Measurements from ENCODE around the gene NOXRED1. TPM values are rescaled to one million over a fixed set of nuclear protein-coding genes. Genes with fewer than 3 reads are reported as not detected.

Gene NOXRED1
- total and polyA plus RNA-seq, 2 experiments from 2014 or later, result 0.24 TPM; not detected in 1

DNA sequence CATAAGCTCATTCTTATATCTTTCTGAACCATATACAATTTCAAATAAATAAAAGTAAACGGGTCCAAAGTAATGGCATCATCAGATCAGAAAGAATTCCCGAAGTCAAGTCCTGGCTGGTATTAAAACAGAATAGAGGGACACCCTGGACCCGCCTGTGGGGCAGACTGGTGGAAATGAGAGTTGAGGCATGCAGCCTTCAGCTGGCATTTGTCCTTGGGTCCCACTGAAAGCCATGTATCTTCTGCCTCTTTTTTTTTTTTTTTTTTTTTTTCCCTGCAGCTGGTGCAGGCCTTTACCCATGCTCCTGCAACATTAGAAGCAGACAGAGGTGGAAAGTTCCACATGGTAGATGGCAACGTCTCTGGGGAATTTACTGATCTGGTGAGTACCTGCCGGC is 44.5 kb upstream of the NOXRED1 start:
- Histone ChIP-seq H3K4me1 (ENCODE audit: insufficient read depth) (peaks cover 7% of the 10 kb centered on the region), H3K36me3 (ENCODE audit: insufficient read depth) (peaks cover 42% of the 10 kb centered on the region), H4K20me1 (replicated peaks; ENCODE audit: insufficient read depth) (peaks cover 6% of the 10 kb centered on the region), H3F3A (replicated peaks; ENCODE audit: low read depth) (peaks cover 11% of the 10 kb centered on the region), H3K4me3 (no peak overlapping the region), H2AFZ (no peak overlapping the region), H3K27ac (ENCODE audit: low read depth) (no peak overlapping the region), H3K4me2 (no peak overlapping the region), H3K79me2 (replicated peaks; ENCODE audit: insufficient read depth) (no peaks in the 10 kb centered on the region), H3K27me3 (ENCODE audit: insufficient read depth) (no peaks in the 10 kb centered on the region), H3K9me2 (ENCODE audit: insufficient read depth) (no peaks in the 10 kb centered on the region)
- no peaks in the 10 kb centered on the region; the same call in 2 of the 3 replicates for H3K9me3 Mint-ChIP-seq
- peaks cover 66% of the 10 kb centered on the region for H3K36me3 Mint-ChIP-seq (ENCODE audit: low read depth)
- DNase-seq (ENCODE audit: low spot score) (no peak), ATAC-seq (no peak)
- peaks cover 4% of the 10 kb centered on the region for H3K27me3 Mint-ChIP-seq (ENCODE audit: insufficient read depth, low read depth, poor library complexity)
- TF ChIP-seq CREB1 (CRISPR knock-in tag; IDR thresholded peaks at IDR 0.05; ENCODE audit: low read depth), result no peak
- TF ChIP-seq, protein P1, sequence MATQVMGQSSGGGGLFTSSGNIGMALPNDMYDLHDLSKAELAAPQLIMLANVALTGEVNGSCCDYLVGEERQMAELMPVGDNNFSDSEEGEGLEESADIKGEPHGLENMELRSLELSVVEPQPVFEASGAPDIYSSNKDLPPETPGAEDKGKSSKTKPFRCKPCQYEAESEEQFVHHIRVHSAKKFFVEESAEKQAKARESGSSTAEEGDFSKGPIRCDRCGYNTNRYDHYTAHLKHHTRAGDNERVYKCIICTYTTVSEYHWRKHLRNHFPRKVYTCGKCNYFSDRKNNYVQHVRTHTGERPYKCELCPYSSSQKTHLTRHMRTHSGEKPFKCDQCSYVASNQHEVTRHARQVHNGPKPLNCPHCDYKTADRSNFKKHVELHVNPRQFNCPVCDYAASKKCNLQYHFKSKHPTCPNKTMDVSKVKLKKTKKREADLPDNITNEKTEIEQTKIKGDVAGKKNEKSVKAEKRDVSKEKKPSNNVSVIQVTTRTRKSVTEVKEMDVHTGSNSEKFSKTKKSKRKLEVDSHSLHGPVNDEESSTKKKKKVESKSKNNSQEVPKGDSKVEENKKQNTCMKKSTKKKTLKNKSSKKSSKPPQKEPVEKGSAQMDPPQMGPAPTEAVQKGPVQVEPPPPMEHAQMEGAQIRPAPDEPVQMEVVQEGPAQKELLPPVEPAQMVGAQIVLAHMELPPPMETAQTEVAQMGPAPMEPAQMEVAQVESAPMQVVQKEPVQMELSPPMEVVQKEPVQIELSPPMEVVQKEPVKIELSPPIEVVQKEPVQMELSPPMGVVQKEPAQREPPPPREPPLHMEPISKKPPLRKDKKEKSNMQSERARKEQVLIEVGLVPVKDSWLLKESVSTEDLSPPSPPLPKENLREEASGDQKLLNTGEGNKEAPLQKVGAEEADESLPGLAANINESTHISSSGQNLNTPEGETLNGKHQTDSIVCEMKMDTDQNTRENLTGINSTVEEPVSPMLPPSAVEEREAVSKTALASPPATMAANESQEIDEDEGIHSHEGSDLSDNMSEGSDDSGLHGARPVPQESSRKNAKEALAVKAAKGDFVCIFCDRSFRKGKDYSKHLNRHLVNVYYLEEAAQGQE (IDR thresholded peaks at IDR 0.05; ENCODE audit: unreplicated experiment), result no peak
- TF ChIP-seq EZH2phosphoT487 (IDR thresholded peaks at IDR 0.05; ENCODE audit: unreplicated experiment), result no peak
- TF ChIP-seq, protein P2, sequence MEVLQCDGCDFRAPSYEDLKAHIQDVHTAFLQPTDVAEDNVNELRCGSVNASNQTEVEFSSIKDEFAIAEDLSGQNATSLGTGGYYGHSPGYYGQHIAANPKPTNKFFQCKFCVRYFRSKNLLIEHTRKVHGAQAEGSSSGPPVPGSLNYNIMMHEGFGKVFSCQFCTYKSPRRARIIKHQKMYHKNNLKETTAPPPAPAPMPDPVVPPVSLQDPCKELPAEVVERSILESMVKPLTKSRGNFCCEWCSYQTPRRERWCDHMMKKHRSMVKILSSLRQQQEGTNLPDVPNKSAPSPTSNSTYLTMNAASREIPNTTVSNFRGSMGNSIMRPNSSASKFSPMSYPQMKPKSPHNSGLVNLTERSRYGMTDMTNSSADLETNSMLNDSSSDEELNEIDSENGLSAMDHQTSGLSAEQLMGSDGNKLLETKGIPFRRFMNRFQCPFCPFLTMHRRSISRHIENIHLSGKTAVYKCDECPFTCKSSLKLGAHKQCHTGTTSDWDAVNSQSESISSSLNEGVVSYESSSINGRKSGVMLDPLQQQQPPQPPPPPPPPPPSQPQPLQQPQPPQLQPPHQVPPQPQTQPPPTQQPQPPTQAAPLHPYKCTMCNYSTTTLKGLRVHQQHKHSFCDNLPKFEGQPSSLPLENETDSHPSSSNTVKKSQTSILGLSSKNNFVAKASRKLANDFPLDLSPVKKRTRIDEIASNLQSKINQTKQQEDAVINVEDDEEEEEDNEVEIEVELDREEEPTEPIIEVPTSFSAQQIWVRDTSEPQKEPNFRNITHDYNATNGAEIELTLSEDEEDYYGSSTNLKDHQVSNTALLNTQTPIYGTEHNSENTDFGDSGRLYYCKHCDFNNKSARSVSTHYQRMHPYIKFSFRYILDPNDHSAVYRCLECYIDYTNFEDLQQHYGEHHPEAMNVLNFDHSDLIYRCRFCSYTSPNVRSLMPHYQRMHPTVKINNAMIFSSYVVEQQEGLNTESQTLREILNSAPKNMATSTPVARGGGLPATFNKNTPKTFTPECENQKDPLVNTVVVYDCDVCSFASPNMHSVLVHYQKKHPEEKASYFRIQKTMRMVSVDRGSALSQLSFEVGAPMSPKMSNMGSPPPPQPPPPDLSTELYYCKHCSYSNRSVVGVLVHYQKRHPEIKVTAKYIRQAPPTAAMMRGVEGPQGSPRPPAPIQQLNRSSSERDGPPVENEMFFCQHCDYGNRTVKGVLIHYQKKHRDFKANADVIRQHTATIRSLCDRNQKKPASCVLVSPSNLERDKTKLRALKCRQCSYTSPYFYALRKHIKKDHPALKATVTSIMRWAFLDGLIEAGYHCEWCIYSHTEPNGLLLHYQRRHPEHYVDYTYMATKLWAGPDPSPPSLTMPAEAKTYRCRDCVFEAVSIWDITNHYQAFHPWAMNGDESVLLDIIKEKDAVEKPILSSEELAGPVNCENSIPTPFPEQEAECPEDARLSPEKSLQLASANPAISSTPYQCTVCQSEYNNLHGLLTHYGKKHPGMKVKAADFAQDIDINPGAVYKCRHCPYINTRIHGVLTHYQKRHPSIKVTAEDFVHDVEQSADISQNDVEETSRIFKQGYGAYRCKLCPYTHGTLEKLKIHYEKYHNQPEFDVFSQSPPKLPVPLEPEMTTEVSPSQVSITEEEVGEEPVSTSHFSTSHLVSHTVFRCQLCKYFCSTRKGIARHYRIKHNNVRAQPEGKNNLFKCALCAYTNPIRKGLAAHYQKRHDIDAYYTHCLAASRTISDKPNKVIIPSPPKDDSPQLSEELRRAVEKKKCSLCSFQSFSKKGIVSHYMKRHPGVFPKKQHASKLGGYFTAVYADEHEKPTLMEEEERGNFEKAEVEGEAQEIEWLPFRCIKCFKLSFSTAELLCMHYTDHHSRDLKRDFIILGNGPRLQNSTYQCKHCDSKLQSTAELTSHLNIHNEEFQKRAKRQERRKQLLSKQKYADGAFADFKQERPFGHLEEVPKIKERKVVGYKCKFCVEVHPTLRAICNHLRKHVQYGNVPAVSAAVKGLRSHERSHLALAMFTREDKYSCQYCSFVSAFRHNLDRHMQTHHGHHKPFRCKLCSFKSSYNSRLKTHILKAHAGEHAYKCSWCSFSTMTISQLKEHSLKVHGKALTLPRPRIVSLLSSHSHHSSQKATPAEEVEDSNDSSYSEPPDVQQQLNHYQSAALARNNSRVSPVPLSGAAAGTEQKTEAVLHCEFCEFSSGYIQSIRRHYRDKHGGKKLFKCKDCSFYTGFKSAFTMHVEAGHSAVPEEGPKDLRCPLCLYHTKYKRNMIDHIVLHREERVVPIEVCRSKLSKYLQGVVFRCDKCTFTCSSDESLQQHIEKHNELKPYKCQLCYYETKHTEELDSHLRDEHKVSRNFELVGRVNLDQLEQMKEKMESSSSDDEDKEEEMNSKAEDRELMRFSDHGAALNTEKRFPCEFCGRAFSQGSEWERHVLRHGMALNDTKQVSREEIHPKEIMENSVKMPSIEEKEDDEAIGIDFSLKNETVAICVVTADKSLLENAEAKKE (CRISPR knock-in tag; IDR thresholded peaks at IDR 0.05), result no peak
- TF ChIP-seq JUNB (IDR thresholded peaks at IDR 0.05; ENCODE audit: unreplicated experiment), result no peak
- no peak for TF ChIP-seq EZH2 (IDR thresholded peaks at IDR 0.05; ENCODE audit: low read depth, unreplicated experiment)
- TF ChIP-seq, protein P3, sequence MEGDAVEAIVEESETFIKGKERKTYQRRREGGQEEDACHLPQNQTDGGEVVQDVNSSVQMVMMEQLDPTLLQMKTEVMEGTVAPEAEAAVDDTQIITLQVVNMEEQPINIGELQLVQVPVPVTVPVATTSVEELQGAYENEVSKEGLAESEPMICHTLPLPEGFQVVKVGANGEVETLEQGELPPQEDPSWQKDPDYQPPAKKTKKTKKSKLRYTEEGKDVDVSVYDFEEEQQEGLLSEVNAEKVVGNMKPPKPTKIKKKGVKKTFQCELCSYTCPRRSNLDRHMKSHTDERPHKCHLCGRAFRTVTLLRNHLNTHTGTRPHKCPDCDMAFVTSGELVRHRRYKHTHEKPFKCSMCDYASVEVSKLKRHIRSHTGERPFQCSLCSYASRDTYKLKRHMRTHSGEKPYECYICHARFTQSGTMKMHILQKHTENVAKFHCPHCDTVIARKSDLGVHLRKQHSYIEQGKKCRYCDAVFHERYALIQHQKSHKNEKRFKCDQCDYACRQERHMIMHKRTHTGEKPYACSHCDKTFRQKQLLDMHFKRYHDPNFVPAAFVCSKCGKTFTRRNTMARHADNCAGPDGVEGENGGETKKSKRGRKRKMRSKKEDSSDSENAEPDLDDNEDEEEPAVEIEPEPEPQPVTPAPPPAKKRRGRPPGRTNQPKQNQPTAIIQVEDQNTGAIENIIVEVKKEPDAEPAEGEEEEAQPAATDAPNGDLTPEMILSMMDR (conservative IDR thresholded peaks at IDR 0.05; ENCODE audit: low read depth in 2 of 2), result no peak
- no peak for TF ChIP-seq NANOG (IDR thresholded peaks at IDR 0.05; ENCODE audit: borderline replicate concordance)
- TF ChIP-seq POLR2AphosphoS5 (IDR thresholded peaks at IDR 0.05; ENCODE audit: low read depth), result no peak
- no peak for TF ChIP-seq ZNF114 (CRISPR knock-in tag; IDR thresholded peaks at IDR 0.05)
- TF ChIP-seq ZNF331 (CRISPR knock-in tag; IDR thresholded peaks at IDR 0.05; ENCODE audit: low read depth), result no peak
- H3K27ac Mint-ChIP-seq, result no peak overlapping the region
- H3K4me1 Mint-ChIP-seq, result peaks cover 14% of the 10 kb centered on the region
- no peak overlapping the region for H3K4me3 Mint-ChIP-seq
